ENCODE measurements around the gene CYGB. TPM values are rescaled to one million over a fixed set of nuclear protein-coding genes. Genes with fewer than 3 reads are reported as not detected.

The CYGB gene
- total and polyA plus RNA-seq, 2 of the 13 experiments (the other 11 are each of a cell fraction or from before 2014, with no cell fraction given): 18.9 to 27.1 TPM

DNA sequence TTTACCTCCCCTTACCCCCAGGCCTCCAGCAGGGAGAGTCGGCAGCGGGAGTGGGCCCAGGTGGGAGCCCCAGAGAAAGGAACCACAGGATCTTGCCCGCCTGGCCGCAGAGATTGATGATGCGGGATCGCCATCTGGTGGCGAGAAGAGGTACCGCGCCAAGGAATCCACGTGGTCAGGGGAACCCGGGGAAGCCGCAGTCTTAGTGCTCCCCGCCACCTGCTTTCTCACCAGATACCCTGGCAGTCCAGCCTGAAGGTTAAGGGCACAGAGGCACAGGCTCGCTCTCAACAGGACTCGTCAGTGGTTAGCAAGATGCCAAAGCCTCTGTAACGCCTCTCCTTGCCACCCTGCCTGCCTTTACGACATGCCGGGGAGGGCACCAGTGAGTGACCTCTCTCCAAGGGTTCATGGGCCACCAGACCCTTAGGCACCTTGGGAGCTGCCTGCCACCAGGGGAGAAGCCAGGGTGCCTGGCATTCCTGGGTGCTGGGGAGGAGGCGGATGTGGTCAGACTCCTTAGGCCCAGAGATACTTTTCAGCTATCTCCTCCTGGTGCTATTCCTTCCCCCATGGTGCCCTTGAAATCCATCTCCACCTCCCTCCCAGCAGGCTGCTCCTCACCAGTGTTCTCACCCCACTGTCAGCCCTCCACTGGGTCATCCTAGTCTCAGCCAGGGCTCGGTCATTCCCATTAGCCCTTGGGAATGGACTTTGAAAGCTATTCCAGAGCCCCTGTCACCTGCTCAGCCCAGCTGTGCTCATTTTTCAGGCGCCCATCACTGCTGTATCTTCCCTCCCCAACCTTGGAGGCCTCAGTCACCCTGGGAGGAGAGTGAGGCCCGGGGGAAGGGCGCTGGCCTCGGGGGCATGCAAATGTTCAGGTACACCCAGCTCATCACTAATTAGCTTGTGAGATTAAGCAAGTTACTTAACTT, 30.8 kb downstream of the CYGB start (continued):
- TF ChIP-seq, protein P1, sequence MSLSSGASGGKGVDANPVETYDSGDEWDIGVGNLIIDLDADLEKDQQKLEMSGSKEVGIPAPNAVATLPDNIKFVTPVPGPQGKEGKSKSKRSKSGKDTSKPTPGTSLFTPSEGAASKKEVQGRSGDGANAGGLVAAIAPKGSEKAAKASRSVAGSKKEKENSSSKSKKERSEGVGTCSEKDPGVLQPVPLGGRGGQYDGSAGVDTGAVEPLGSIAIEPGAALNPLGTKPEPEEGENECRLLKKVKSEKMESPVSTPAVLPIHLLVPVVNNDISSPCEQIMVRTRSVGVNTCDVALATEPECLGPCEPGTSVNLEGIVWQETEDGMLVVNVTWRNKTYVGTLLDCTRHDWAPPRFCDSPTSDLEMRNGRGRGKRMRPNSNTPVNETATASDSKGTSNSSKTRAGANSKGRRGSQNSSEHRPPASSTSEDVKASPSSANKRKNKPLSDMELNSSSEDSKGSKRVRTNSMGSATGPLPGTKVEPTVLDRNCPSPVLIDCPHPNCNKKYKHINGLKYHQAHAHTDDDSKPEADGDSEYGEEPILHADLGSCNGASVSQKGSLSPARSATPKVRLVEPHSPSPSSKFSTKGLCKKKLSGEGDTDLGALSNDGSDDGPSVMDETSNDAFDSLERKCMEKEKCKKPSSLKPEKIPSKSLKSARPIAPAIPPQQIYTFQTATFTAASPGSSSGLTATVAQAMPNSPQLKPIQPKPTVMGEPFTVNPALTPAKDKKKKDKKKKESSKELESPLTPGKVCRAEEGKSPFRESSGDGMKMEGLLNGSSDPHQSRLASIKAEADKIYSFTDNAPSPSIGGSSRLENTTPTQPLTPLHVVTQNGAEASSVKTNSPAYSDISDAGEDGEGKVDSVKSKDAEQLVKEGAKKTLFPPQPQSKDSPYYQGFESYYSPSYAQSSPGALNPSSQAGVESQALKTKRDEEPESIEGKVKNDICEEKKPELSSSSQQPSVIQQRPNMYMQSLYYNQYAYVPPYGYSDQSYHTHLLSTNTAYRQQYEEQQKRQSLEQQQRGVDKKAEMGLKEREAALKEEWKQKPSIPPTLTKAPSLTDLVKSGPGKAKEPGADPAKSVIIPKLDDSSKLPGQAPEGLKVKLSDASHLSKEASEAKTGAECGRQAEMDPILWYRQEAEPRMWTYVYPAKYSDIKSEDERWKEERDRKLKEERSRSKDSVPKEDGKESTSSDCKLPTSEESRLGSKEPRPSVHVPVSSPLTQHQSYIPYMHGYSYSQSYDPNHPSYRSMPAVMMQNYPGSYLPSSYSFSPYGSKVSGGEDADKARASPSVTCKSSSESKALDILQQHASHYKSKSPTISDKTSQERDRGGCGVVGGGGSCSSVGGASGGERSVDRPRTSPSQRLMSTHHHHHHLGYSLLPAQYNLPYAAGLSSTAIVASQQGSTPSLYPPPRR (CRISPR knock-in tag; IDR thresholded peaks at IDR 0.05; ENCODE audit: borderline replicate concordance): no peak
- TF ChIP-seq NFKB2 (CRISPR knock-in tag; IDR thresholded peaks at IDR 0.05; ENCODE audit: borderline replicate concordance) (peak; percentile 87; the same call in 1 of the 2 replicates), MXD4 (CRISPR knock-in tag; IDR thresholded peaks at IDR 0.05) (peak; percentile 95), CHD4 (IDR thresholded peaks at IDR 0.05; ENCODE audit: borderline replicate concordance, low read length) (no peak), SRSF1 (optimal IDR thresholded peaks at IDR 0.05; ENCODE audit: low read depth, low read length) (no peak), FOSL1 (CRISPR knock-in tag; IDR thresholded peaks at IDR 0.05; ENCODE audit: borderline replicate concordance) (no peak), HES4 (CRISPR knock-in tag; IDR thresholded peaks at IDR 0.05; ENCODE audit: borderline replicate concordance) (no peak), ZNF446 (CRISPR knock-in tag; IDR thresholded peaks at IDR 0.05) (0 out of 2 replicates have a peak, but pooled peaks have one; percentile 38), SP1 (IDR thresholded peaks at IDR 0.05) (no peak), SP1 (CRISPR knock-in tag; IDR thresholded peaks at IDR 0.05) (peak; percentile 40; the same call in 1 of the 2 replicates), TAF15 (IDR thresholded peaks at IDR 0.05; ENCODE audit: low read depth, low read length, poor library complexity, severe bottlenecking) (no peak), SKI (IDR thresholded peaks at IDR 0.05; ENCODE audit: partially characterized antibody) (no peak)
- TF ChIP-seq, protein P2, sequence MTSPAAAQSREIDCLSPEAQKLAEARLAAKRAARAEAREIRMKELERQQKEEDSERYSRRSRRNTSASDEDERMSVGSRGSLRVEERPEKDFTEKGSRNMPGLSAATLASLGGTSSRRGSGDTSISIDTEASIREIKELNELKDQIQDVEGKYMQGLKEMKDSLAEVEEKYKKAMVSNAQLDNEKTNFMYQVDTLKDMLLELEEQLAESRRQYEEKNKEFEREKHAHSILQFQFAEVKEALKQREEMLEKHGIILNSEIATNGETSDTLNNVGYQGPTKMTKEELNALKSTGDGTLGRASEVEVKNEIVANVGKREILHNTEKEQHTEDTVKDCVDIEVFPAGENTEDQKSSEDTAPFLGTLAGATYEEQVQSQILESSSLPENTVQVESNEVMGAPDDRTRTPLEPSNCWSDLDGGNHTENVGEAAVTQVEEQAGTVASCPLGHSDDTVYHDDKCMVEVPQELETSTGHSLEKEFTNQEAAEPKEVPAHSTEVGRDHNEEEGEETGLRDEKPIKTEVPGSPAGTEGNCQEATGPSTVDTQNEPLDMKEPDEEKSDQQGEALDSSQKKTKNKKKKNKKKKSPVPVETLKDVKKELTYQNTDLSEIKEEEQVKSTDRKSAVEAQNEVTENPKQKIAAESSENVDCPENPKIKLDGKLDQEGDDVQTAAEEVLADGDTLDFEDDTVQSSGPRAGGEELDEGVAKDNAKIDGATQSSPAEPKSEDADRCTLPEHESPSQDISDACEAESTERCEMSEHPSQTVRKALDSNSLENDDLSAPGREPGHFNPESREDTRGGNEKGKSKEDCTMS (CRISPR knock-in tag; conservative IDR thresholded peaks at IDR 0.05): no peak
- TF ChIP-seq, protein P3, sequence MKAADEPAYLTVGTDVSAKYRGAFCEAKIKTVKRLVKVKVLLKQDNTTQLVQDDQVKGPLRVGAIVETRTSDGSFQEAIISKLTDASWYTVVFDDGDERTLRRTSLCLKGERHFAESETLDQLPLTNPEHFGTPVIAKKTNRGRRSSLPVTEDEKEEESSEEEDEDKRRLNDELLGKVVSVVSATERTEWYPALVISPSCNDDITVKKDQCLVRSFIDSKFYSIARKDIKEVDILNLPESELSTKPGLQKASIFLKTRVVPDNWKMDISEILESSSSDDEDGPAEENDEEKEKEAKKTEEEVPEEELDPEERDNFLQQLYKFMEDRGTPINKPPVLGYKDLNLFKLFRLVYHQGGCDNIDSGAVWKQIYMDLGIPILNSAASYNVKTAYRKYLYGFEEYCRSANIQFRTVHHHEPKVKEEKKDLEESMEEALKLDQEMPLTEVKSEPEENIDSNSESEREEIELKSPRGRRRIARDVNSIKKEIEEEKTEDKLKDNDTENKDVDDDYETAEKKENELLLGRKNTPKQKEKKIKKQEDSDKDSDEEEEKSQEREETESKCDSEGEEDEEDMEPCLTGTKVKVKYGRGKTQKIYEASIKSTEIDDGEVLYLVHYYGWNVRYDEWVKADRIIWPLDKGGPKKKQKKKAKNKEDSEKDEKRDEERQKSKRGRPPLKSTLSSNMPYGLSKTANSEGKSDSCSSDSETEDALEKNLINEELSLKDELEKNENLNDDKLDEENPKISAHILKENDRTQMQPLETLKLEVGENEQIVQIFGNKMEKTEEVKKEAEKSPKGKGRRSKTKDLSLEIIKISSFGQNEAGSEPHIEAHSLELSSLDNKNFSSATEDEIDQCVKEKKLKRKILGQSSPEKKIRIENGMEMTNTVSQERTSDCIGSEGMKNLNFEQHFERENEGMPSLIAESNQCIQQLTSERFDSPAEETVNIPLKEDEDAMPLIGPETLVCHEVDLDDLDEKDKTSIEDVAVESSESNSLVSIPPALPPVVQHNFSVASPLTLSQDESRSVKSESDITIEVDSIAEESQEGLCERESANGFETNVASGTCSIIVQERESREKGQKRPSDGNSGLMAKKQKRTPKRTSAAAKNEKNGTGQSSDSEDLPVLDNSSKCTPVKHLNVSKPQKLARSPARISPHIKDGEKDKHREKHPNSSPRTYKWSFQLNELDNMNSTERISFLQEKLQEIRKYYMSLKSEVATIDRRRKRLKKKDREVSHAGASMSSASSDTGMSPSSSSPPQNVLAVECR (CRISPR knock-in tag; IDR thresholded peaks at IDR 0.05; ENCODE audit: borderline replicate concordance): peak; percentile 83
- TF ChIP-seq, protein P4, sequence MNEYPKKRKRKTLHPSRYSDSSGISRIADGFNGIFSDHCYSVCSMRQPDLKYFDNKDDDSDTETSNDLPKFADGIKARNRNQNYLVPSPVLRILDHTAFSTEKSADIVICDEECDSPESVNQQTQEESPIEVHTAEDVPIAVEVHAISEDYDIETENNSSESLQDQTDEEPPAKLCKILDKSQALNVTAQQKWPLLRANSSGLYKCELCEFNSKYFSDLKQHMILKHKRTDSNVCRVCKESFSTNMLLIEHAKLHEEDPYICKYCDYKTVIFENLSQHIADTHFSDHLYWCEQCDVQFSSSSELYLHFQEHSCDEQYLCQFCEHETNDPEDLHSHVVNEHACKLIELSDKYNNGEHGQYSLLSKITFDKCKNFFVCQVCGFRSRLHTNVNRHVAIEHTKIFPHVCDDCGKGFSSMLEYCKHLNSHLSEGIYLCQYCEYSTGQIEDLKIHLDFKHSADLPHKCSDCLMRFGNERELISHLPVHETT (CRISPR knock-in tag; conservative IDR thresholded peaks at IDR 0.05): peak; percentile 83
